Activated naive CD8-positive, alpha-beta T cell treated with anti-CD3 and anti-CD28 coated beads, Interleukin-2, amount 50 U/mL, for 24 hours (primary cell): ENCODE results near the gene MYLK.

Experiments
- ATAC-seq: fragments of 150-1000 bp; cut with Tn5 transposase; one replicate; pipeline ENCODE4 v1.10.0; 2021
- DNase-seq: peaks from one replicate; pipeline ENCODE4 v3.0.0; 2021
- H3K27ac Mint-ChIP-seq: one replicate; pipeline ENCODE4 v1.8.0; 2021; ENCODE audit warnings: mild to moderate bottlenecking, mixed read lengths
- H3K27me3 Mint-ChIP-seq: one replicate; pipeline ENCODE4 v1.8.0; 2021; ENCODE audit warnings: mixed read lengths
- H3K36me3 Mint-ChIP-seq: one replicate; pipeline ENCODE4 v1.8.0; 2021; ENCODE audit warnings: low read depth, mixed read lengths
- H3K4me1 Mint-ChIP-seq: one replicate; pipeline ENCODE4 v1.8.0; 2021; ENCODE audit warnings: mixed read lengths
- H3K4me3 Mint-ChIP-seq: one replicate; pipeline ENCODE4 v1.8.0; 2021; ENCODE audit warnings: mild to moderate bottlenecking, moderate library complexity, mixed read lengths
- H3K9me3 Mint-ChIP-seq: one replicate; pipeline ENCODE4 v1.8.0; 2021; ENCODE audit warnings: mixed read lengths

Gene MYLK

GRCh38 chr3:123689831-123690230, 194.3 kb downstream of the MYLK start:
- Mint-ChIP-seq H3K9me3 (no peaks in the 10 kb centered on the region), H3K4me3 (no peak overlapping the region), H3K4me1 (no peaks in the 10 kb centered on the region), H3K27me3 (peaks cover 7% of the 10 kb centered on the region), H3K27ac (no peak overlapping the region), H3K36me3 (no peaks in the 10 kb centered on the region)
- DNase-seq (no peak), ATAC-seq (no peak)

DNA sequence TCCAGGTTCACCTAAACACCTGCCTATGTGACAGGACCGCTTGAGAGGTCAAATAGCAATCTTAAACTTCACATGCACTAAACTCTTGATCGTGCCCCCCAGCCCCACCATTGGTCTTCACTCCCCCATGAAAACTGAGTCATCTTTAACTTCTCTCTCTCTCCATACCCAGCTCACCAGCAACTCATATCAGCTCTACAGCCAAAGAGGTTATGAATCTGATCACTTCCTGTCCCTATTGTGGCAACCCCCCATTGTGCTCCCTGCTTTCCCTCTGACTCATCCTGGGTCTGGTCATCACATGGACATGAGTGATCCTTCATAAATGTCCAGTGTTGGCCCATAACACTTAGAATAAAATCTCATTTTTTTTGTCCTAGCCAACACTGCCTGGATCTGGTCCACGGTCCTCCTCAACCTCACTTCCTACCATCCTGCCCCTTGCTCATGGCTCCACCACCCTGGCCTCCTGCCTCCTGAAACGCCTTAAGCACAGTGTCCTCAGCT, 195.8 kb downstream of the MYLK start:
- ATAC-seq, result no peak
- no peaks in the 10 kb centered on the region for H3K9me3 Mint-ChIP-seq
- no peak for DNase-seq
- H3K4me3 Mint-ChIP-seq, result no peak overlapping the region
- no peaks in the 10 kb centered on the region for H3K4me1 Mint-ChIP-seq
- H3K36me3 Mint-ChIP-seq, result no peaks in the 10 kb centered on the region
- no peak overlapping the region for H3K27ac Mint-ChIP-seq
- peaks cover 7% of the 10 kb centered on the region for H3K27me3 Mint-ChIP-seq

DNA sequence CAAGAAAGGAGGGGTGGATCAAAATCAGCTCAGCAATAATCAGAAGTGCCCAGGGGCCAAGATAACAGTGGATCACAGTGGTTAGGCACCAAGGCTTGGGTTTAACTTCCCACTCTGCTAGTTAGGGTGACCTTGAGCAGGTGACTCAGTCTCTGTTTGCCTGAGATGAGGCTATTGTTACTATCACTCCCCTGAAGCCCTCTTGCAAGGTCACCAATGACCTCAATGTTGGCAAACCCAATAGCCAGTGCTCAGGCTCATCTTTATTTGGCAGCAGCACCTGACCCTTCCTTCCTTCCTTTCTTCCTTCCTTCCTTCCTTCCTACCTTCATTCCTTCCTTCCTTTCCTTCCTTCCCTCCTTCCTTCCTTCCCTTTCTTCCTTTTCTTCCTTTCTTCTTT, 196.8 kb downstream of the MYLK start:
- peaks cover 7% of the 10 kb centered on the region for H3K27me3 Mint-ChIP-seq
- H3K4me1 Mint-ChIP-seq, result no peaks in the 10 kb centered on the region
- no peak overlapping the region for H3K4me3 Mint-ChIP-seq
- DNase-seq (no peak), ATAC-seq (no peak)
- H3K9me3 Mint-ChIP-seq, result no peaks in the 10 kb centered on the region
- no peaks in the 10 kb centered on the region for H3K36me3 Mint-ChIP-seq
- H3K27ac Mint-ChIP-seq, result no peak overlapping the region

DNA sequence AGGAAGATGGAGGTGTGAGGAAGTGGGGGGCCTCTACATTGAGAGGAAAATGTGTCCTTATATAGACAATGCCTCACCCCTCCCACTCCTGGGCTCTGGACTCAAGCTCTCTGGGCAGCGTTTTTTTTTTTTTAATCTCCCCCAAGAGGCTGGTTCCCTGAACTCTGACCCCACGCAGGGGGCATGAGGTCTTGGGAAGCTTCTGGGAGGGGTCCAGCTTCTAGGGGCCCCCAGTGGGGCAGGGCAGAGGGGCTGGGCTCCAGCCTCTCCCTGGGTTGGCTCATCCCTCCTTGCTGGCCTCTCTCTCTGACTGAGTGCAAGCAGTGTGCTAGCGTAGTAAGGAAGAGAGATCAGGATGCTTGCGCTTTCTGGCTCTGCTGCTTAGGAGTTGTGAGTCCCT, 197.9 kb downstream of the MYLK start:
- peaks cover 5% of the 10 kb centered on the region for H3K27me3 Mint-ChIP-seq
- no peak for ATAC-seq
- no peak for DNase-seq
- H3K27ac Mint-ChIP-seq, result no peak overlapping the region
- H3K9me3 Mint-ChIP-seq, result no peaks in the 10 kb centered on the region
- no peaks in the 10 kb centered on the region for H3K4me1 Mint-ChIP-seq
- no peaks in the 10 kb centered on the region for H3K36me3 Mint-ChIP-seq
- H3K4me3 Mint-ChIP-seq, result no peak overlapping the region

DNA sequence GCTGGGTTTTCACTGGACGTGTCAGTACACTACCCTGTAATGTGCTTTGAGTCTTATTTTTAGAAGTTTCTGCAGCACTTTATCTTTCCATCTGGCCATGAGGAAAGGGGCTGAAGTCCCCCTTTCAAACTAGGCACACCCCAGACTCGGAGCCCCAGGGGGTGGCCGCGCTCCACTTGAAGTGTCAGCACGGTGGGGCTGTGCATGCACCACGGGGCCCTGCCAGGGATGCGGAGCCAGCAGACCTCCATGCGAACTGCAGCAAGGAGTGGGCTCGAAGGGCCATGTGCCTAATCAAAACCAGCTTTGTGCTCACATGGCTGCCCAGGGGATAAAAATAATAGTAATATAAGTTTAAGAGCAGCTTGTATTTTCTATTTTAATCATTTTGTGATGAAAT, 198.4 kb downstream of the MYLK start:
- H3K36me3 Mint-ChIP-seq, result no peaks in the 10 kb centered on the region
- no peaks in the 10 kb centered on the region for H3K9me3 Mint-ChIP-seq
- no peaks in the 10 kb centered on the region for H3K4me1 Mint-ChIP-seq
- H3K4me3 Mint-ChIP-seq, result no peak overlapping the region
- DNase-seq (no peak), ATAC-seq (no peak)
- H3K27me3 Mint-ChIP-seq, result peaks cover 5% of the 10 kb centered on the region
- H3K27ac Mint-ChIP-seq, result no peak overlapping the region

- no peaks in the 10 kb centered on the region for H3K4me1 Mint-ChIP-seq
- no peaks in the 10 kb centered on the region for H3K9me3 Mint-ChIP-seq
- ATAC-seq (no peak), DNase-seq (no peak)
- H3K27me3 Mint-ChIP-seq, result peaks cover 5% of the 10 kb centered on the region
- no peaks in the 10 kb centered on the region for H3K36me3 Mint-ChIP-seq
- H3K4me3 Mint-ChIP-seq, result no peak overlapping the region
- no peak overlapping the region for H3K27ac Mint-ChIP-seq
These were observed 199.5 kb downstream of the MYLK start for GRCh38 chr3:123684636-123685035.

DNA sequence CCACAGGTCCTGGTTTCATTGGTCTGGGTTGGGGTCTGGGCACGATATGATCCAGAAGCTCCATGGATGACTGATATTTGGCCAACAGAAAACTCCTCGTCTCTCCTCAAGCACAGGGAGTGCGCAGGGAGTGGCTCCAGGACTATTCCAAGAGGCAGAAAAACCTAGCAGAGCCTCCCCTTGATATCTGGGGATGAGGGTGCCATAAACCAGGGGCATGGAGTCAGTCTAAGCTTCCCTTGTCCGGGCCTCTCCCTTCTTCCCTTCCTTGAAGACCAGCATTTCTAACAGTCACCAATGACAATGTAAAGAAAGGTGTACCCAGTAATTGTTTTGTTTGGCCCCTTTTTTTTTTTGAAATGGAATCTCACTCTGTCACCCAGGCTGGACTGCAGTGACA, 199.9 kb downstream of the MYLK start:
- Mint-ChIP-seq H3K27ac (no peak overlapping the region), H3K4me1 (no peaks in the 10 kb centered on the region), H3K9me3 (no peaks in the 10 kb centered on the region), H3K4me3 (no peak overlapping the region), H3K36me3 (no peaks in the 10 kb centered on the region), H3K27me3 (peaks cover 5% of the 10 kb centered on the region)
- ATAC-seq (no peak), DNase-seq (no peak)

DNA sequence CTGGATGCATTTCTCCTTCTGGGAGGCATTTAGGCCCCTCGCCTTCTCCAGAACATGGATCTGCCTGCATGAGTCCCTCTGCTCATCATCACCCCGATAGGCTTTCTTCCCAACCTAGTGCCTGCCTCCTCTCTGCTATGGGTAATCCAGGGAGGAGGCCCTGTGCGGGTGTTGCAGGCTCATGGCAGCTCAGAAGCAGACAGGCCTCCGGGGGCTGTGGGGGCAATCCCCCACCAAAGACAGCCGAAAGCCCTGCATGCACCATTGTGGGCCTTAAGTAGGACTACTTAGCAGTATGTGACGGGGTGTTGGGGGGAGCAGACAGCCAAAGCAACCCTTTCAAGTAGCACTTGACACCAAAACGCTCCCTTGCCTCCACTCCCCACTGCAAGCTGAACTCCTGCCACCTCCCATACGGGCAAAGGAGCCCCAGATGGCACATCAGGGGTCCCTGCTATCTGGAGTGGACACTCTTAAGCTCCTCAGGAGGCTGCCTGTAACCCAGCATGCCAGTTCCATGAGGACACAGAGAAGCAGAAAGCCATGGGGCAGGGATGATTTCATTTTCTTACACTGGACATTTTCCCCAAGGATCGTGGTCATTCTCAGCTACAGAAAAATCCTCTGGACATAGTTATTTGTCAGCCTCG, 200.5 kb downstream of the MYLK start:
- Mint-ChIP-seq H3K27ac (no peak overlapping the region), H3K4me1 (no peaks in the 10 kb centered on the region), H3K36me3 (no peaks in the 10 kb centered on the region), H3K9me3 (no peaks in the 10 kb centered on the region), H3K4me3 (no peak overlapping the region), H3K27me3 (peaks cover 5% of the 10 kb centered on the region)
- DNase-seq (no peak), ATAC-seq (no peak)

- no peak for ATAC-seq
- no peaks in the 10 kb centered on the region for H3K9me3 Mint-ChIP-seq
- DNase-seq, result no peak
- H3K4me3 Mint-ChIP-seq, result no peak overlapping the region
- H3K27me3 Mint-ChIP-seq, result peaks cover under 1% of the 10 kb centered on the region
- no peaks in the 10 kb centered on the region for H3K36me3 Mint-ChIP-seq
- no peak overlapping the region for H3K27ac Mint-ChIP-seq
- H3K4me1 Mint-ChIP-seq, result no peaks in the 10 kb centered on the region
These were observed 201.2 kb downstream of the MYLK start for GRCh38 chr3:123682781-123683504.

- no peak overlapping the region for H3K27ac Mint-ChIP-seq
- no peaks in the 10 kb centered on the region for H3K9me3 Mint-ChIP-seq
- no peak for DNase-seq
- H3K4me1 Mint-ChIP-seq, result no peaks in the 10 kb centered on the region
- no peak for ATAC-seq
- H3K36me3 Mint-ChIP-seq, result no peaks in the 10 kb centered on the region
- H3K4me3 Mint-ChIP-seq, result no peak overlapping the region
- no peaks in the 10 kb centered on the region for H3K27me3 Mint-ChIP-seq
These were observed 201.8 kb downstream of the MYLK start for GRCh38 chr3:123682302-123682701.

DNA sequence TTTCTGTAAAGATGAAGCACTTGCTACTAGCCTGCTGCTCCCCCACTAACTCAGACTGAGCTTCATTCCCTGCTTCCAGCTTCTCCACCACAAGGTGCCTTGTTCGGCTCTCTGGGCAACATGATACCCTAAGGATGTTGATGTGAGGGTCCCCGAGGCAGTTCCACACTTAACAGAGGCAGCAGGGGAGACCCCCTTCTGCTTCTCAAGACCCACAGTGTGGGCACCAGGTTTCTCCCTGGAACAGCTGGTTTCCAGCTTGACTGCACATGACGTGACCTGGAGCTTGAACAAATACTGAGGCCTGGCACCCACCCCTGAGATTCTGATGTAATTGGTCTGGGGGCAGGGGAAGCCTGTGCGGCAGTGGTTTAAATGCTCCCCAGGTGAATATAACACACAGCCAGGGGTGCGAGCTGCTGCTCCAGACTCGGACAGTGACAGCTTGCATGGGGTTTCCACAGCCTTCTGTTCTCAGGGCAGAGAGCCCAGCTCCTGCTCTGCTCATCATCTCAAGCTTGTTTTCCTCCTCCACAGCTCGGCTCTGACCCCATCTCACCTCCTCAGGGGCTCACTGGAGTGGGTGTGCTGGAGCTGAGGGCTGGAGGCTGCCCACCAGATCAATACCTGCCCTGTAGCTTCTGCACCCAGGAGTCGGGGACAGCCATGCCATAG, 204.3 kb downstream of the MYLK start:
- no peaks in the 10 kb centered on the region for H3K27me3 Mint-ChIP-seq
- no peak overlapping the region for H3K27ac Mint-ChIP-seq
- DNase-seq (no peak), ATAC-seq (no peak)
- H3K36me3 Mint-ChIP-seq, result no peaks in the 10 kb centered on the region
- H3K4me1 Mint-ChIP-seq, result no peaks in the 10 kb centered on the region
- H3K9me3 Mint-ChIP-seq, result no peaks in the 10 kb centered on the region
- no peak overlapping the region for H3K4me3 Mint-ChIP-seq

GRCh38 chr3:123678108-123678511, 206.0 kb downstream of the MYLK start:
- no peak for ATAC-seq
- H3K27ac Mint-ChIP-seq, result no peak overlapping the region
- no peaks in the 10 kb centered on the region for H3K36me3 Mint-ChIP-seq

GRCh38 chr3:123672429-123673146, 211.5 kb downstream of the MYLK start:
- no peaks in the 10 kb centered on the region for H3K9me3 Mint-ChIP-seq
- H3K4me3 Mint-ChIP-seq, result no peak overlapping the region
- H3K36me3 Mint-ChIP-seq, result no peaks in the 10 kb centered on the region
- H3K27ac Mint-ChIP-seq, result no peak overlapping the region
- no peak for ATAC-seq
- peaks cover 7% of the 10 kb centered on the region for H3K4me1 Mint-ChIP-seq
- no peak for DNase-seq
- peaks cover 10% of the 10 kb centered on the region for H3K27me3 Mint-ChIP-seq

More at GRCh38 chr3:123678108-123678511, 206.0 kb downstream of the MYLK start:
- Mint-ChIP-seq H3K9me3 (no peaks in the 10 kb centered on the region), H3K4me3 (no peak overlapping the region), H3K4me1 (no peaks in the 10 kb centered on the region), H3K27me3 (peaks cover 2% of the 10 kb centered on the region)
- no peak for DNase-seq

DNA sequence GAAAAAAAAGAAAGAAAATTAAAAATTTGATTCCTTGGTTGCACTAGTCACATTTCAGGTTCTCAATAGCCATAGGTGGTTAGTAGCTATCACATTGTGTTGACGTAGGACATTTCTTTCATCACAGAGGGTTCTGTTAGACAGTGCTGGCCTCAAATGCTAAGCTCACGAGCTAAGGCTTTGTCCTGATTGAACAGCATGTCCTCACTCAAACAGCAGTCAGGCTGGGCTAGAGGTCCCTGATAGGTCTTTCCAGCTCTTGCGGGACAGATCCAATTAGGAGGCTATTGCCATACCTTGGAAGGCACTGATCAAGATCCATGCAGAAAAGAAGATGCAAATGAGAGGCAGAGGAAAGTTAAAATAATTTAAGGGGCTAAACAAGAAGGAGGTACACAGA, 213.4 kb downstream of the MYLK start:
- peaks cover 15% of the 10 kb centered on the region for H3K27me3 Mint-ChIP-seq
- ATAC-seq (no peak), DNase-seq (no peak)

More for the DNA sequence above, 213.4 kb downstream of the MYLK start:
- peaks cover 8% of the 10 kb centered on the region for H3K4me1 Mint-ChIP-seq
- H3K36me3 Mint-ChIP-seq, result no peaks in the 10 kb centered on the region
- H3K9me3 Mint-ChIP-seq, result no peaks in the 10 kb centered on the region
- H3K27ac Mint-ChIP-seq, result no peak overlapping the region
- no peak overlapping the region for H3K4me3 Mint-ChIP-seq
